K562 (cell line): ENCODE data around the gene ZNF451. TPM values are rescaled to one million over a fixed set of nuclear protein-coding genes. Genes with fewer than 3 reads are reported as not detected.

Experiments
- ADNP ChIP-seq: fragments of 200-800 bp; sonication (Bioruptor generic); IDR thresholded peaks from 2 replicates; pipeline ENCODE4 v1.6.1; 2016; ENCODE audit warnings: missing genetic modification characterization, missing compliant biosample characterization
- ARNT ChIP-seq, 2 experiments: fragments of 450-650 bp; IDR thresholded peaks; 2 replicates each; pipeline ENCODE4 v1.6.1; 2016; ENCODE audit warnings: mild to moderate bottlenecking in 1 of 2
- CREB3L1 ChIP-seq: fragments of 450-650 bp; IDR thresholded peaks from 2 replicates; pipeline ENCODE4 v1.6.1; 2014; ENCODE audit warnings: low read depth, mild to moderate bottlenecking, moderate library complexity, borderline replicate concordance
- CSDE1 ChIP-seq, 2 experiments: fragments of 450-650 bp; IDR thresholded peaks; 2 replicates each; pipeline ENCODE4 v1.6.1; 2016; ENCODE audit warnings: mild to moderate bottlenecking in 1 of 2
- HMG20A ChIP-seq: fragments of 450-650 bp; formaldehyde crosslinking; conservative IDR thresholded peaks from 2 replicates; pipeline ENCODE4 v1.4.0; 2020; ENCODE audit warnings: mild to moderate bottlenecking, mixed read lengths
- MAFK ChIP-seq: IDR thresholded peaks from 2 replicates; pipeline ENCODE4 v1.6.1; 2011; ENCODE audit warnings: low read length, improper control_type of control experiment
- MITF ChIP-seq: IDR thresholded peaks from 2 replicates; pipeline ENCODE4 v1.6.1; 2014; ENCODE audit warnings: antibody characterized with exemption
- MXI1 ChIP-seq: IDR thresholded peaks from 2 replicates; pipeline ENCODE4 v1.6.1; 2011; ENCODE audit warnings: low read depth, mild to moderate bottlenecking, improper control_type of control experiment, low read length
- NFE2L1 ChIP-seq: fragments of 450-650 bp; IDR thresholded peaks from 2 replicates; pipeline ENCODE4 v1.6.1; 2016; ENCODE audit warnings: missing genetic modification characterization, low read depth, mild to moderate bottlenecking, missing compliant biosample characterization, moderate library complexity, borderline replicate concordance
- PML ChIP-seq: IDR thresholded peaks from 2 replicates; pipeline ENCODE4 v1.6.1; 2012; ENCODE audit warnings: low read length, inconsistent platforms
- SFPQ ChIP-seq: fragments of 200-400 bp; formaldehyde crosslinking; IDR thresholded peaks from 2 replicates; pipeline ENCODE4 v1.6.1; 2017; ENCODE audit warnings: mild to moderate bottlenecking, low read depth, low read length, moderate library complexity
- SMARCE1 ChIP-seq: fragments of 450-650 bp; IDR thresholded peaks from 2 replicates; pipeline ENCODE4 v1.7.1; 2016; ENCODE audit warnings: mild to moderate bottlenecking
- ZBTB34 ChIP-seq: fragments of 250-450 bp; sonication (Bioruptor Pico); IDR thresholded peaks from 2 replicates; pipeline ENCODE4 v1.8.0; 2021; ENCODE audit warnings: mild to moderate bottlenecking, moderate library complexity
- ZBTB5 ChIP-seq: fragments of 450-650 bp; IDR thresholded peaks from 2 replicates; pipeline ENCODE4 v1.6.1; 2017; ENCODE audit warnings: antibody characterized with exemption
- ZNF3 ChIP-seq: fragments of 250-450 bp; sonication (Bioruptor Pico); IDR thresholded peaks from 2 replicates; pipeline ENCODE4 v1.5.0; 2021; ENCODE audit warnings: mild to moderate bottlenecking, moderate library complexity
- polyA plus RNA-seq, 8 experiments: library from polyadenylated mRNA; depleted of rRNA in 4 of 8; stranded (reverse) in 5 of 8; unstranded in 3 of 8; fragments of >200 nt; fragmentation: Nextera tagmentation in 2 of 8; fragmentation: Illumina TruSeq in 1 of 8; extraction: Ambion mirVana in 2 of 8; extraction: Trizol in 1 of 8; gene quantifications; 2 replicates each; pipeline versions ENCODE4 v1.2.1 to v1.2.3, GENCODE V29; 2011 to 2014; ENCODE audit warnings: inconsistent platforms in 1 of 8, missing spikeins in 1 of 8
- total RNA-seq, 7 experiments: library from RNA; depleted of rRNA in 6 of 7; stranded (reverse); fragments of >200 nt in 6 of 7; fragmentation: Illumina TruSeq in 2 of 7; extraction: Trizol in 2 of 7; gene quantifications; 2 replicates each; pipeline versions ENCODE4 v1.2.1 to v1.2.3, GENCODE V29; 2011 to 2021; ENCODE audit warnings: low replicate concordance in 1 of 7

ZNF451 gene
- total and polyA plus RNA-seq, 9 of the 15 experiments (the other 6 are each of a cell fraction or from before 2014, with no cell fraction given), result 16.1 to 74.3 (median 38.3) TPM

GRCh38 chr6:57173886-57174510 is 84.0 kb downstream of the ZNF451 start (continued):
- TF ChIP-seq PML (no peak), ZBTB34 (CRISPR knock-in tag) (no peak), MXI1 (0 out of 2 replicates have a peak, but pooled peaks have one; percentile 39), CSDE1 (IDR thresholded peaks at IDR 0.05) (no peak), MAFK (peak; percentile 83), ARNT (IDR thresholded peaks at IDR 0.05) (peak in 1 of 2 experiments; percentile 27; a peak in 1 of 4 replicates), NFE2L1 (tag) (peak; percentile 77), ZNF3 (CRISPR knock-in tag) (no peak), ZBTB5 (no peak), CREB3L1 (no peak), SMARCE1 (peak; percentile 46), SFPQ (no peak), HMG20A (CRISPR knock-in tag) (no peak), ADNP (tag) (no peak), MITF (no peak)
